ENCODE data around the gene SQOR. TPM values are rescaled to one million over a fixed set of nuclear protein-coding genes. Genes with fewer than 3 reads are reported as not detected.

The SQOR gene
- total RNA-seq, 2 donors from 2014 or later: 21.2 to 30.7 TPM

- H3K27ac ChIP-seq: no peak overlapping the region
- no peaks in the 10 kb centered on the region for H3K27me3 ChIP-seq
- no peaks in the 10 kb centered on the region for H3K9me3 ChIP-seq
- H3K36me3 ChIP-seq: no peaks in the 10 kb centered on the region
- peak; percentile 88 to 90 for TF ChIP-seq CTCF (IDR thresholded peaks at IDR 0.05)
- H3K4me1 ChIP-seq: peaks cover 0 to 10% of the 10 kb centered on the region in 2 donors
- DNase-seq (ENCODE audit: low spot score): peak; percentile 88
- H3K4me3 ChIP-seq: peak overlapping the region; percentile 45 to 53
These were observed 71.0 kb downstream of the SQOR start for GRCh38 chr15:45705510-45706473.

DNA sequence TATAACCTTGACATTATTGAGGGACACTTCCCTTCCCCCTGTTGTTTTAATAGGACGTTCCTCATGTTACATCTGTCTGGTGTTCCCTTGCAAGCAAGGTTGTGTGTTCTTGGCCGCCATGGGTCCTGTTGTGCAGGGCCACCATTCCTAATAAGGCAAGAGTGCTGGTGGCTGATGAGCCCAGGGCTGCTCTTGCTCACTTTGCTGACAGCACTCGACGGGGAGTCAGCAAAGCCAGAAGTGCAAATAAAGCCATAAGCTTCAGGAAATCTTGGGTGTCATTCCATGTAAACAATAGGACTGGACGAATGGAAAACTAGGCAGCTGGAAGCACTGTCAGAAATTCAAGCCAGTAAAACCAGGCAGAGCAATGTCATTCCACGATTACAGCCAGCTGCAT lies 75.8 kb downstream of the SQOR start:
- H3K27ac ChIP-seq: no peak overlapping the region
- no peaks in the 10 kb centered on the region for H3K9me3 ChIP-seq
- no peaks in the 10 kb centered on the region for H3K36me3 ChIP-seq
- no peak for TF ChIP-seq CTCF (IDR thresholded peaks at IDR 0.05)
- H3K27me3 ChIP-seq: no peaks in the 10 kb centered on the region
- DNase-seq (ENCODE audit: low spot score): no peak
- peaks cover 0 to 6% of the 10 kb centered on the region in 2 donors for H3K4me1 ChIP-seq
- H3K4me3 ChIP-seq: no peak overlapping the region

GRCh38 chr15:45714590-45715488 lies 80.0 kb downstream of the SQOR start:
- Histone ChIP-seq H3K36me3 (no peaks in the 10 kb centered on the region), H3K27me3 (no peaks in the 10 kb centered on the region), H3K4me3 (no peak overlapping the region), H3K4me1 (peaks cover 0 to 6% of the 10 kb centered on the region in 2 donors), H3K27ac (no peak overlapping the region), H3K9me3 (no peaks in the 10 kb centered on the region)
- TF ChIP-seq CTCF (IDR thresholded peaks at IDR 0.05): peak; percentile 94
- DNase-seq (ENCODE audit: low spot score): peak; percentile 83

GRCh38 chr15:45715528-45715927 lies 80.7 kb downstream of the SQOR start:
- no peaks in the 10 kb centered on the region for H3K36me3 ChIP-seq
- no peak overlapping the region for H3K4me3 ChIP-seq
- H3K9me3 ChIP-seq: no peaks in the 10 kb centered on the region
- no peak overlapping the region for H3K27ac ChIP-seq
- TF ChIP-seq CTCF (IDR thresholded peaks at IDR 0.05): peak in 1 of 2 donors; percentile 51
- no peak for DNase-seq (ENCODE audit: low spot score)
- no peaks in the 10 kb centered on the region for H3K27me3 ChIP-seq
- H3K4me1 ChIP-seq: peaks cover 0 to 6% of the 10 kb centered on the region in 2 donors

DNA sequence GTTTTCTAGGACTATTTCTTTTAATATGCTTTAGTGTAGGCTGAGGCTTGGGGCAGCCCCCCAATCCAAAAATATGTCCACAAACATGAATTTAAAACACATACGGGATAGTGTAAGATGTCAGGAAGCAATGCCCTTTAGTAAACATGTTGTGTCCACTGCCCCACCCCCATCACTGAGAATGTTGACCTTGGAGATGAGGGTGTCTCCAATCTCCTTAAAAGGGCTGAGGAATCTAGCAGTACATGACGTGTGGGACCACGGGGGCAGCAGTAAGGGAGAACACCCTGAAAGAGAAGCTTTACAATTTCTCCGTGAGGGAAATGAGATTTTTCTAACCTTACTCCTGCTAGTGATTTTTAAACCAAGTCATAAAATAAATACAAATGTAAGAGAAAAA lies 84.7 kb downstream of the SQOR start:
- no peak for DNase-seq (ENCODE audit: low spot score)
- H3K27ac ChIP-seq: no peak overlapping the region
- H3K36me3 ChIP-seq: no peaks in the 10 kb centered on the region
- H3K4me3 ChIP-seq: no peak overlapping the region
- TF ChIP-seq CTCF (IDR thresholded peaks at IDR 0.05): no peak
- no peaks in the 10 kb centered on the region for H3K9me3 ChIP-seq
- no peaks in the 10 kb centered on the region for H3K27me3 ChIP-seq
- H3K4me1 ChIP-seq: peaks cover 0 to 6% of the 10 kb centered on the region in 2 donors

All from right atrium auricular region (tissue), 2 donors.